NCI-H2081 treated with DMSO at 0.1 percent for 48 hours (cell line): ENCODE measurements around the gene CYP2W1.

Experiments used
- DNase-seq: peaks from one replicate; lab custom pipeline; 2025; lab: John Stamatoyannopoulos, UW

The CYP2W1 gene

GRCh38 chr7:1015196-1016121 is 32.5 kb downstream of the CYP2W1 start:
- no peak for DNase-seq

DNA sequence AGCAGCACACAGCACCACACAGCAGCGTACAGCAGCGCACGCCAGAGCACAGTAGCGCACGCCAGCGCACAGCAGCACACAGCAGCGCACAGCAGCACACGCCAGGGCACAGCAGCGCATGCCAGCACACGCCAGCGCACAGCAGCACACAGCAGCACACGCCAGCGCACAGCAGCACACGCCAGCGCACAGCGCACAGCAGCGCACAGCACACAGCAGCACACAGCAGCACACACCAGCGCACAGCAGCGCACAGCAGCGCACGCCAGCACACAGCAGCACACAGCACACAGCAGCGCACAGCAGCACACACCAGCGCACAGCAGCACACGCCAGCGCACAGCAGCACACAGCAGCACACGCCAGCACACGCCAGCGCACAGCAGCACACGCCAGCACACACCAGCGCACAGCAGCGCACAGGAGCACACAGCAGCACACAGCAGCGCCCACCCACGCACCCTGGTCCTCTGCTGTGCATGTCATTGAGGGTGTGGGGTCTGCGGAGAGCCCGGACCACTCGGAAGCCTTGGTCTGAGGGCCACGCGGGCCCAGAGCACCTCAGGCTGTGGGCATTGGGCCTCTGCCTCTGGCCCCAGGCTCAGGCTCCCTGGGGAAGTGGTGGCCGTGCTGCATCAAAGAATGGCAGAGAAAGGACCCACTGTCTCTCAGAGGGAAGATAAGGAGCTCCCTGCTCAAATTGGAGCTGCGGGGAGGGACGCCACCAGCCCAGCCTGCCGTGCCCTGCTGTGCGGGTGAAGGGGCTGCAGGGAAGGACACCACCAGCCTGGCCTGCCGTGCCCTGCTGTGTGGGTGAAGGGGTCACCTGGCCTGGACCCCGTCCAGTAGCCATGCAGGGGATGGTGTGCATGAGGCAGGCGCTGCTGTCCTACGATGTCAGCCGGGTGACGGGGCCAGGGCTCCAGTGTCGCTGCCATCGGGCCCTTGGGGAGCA is 33.9 kb downstream of the CYP2W1 start:
- DNase-seq = no peak

- DNase-seq = no peak
Measured at GRCh38 chr7:1017586-1018333, 34.8 kb downstream of the CYP2W1 start.

GRCh38 chr7:1018334-1018695 is 35.3 kb downstream of the CYP2W1 start:
- no peak for DNase-seq

DNA sequence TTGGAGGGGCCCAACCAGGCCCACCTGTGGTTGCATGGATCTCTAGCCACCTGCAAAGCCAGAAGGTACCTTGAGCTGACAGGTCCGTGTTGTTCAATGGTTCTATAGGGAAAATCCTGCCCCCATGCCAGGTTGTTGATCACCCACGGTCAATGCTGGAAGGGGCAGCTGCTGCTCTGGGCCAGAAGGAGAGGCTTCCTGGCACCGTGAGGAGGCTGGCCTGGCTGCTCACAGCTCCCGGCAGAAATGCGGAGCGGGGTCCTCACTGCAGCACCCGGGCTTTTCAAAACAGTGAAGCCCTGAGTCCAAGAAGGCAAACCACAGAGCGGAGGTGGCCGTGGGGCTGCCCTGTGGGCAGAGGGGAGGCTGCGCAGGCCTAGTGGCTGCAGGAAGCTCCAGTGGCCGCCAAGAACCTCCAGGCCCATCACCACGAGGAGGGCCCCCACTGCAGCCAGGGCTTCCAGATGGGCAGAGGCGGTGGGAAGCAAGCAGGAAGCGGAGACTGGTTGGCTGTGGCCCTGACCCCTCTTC is 36.3 kb downstream of the CYP2W1 start:
- no peak for DNase-seq

- no peak for DNase-seq
Measured at GRCh38 chr7:1019789-1020610, 37.0 kb downstream of the CYP2W1 start.

- DNase-seq = no peak
Measured at GRCh38 chr7:1020849-1021251, 37.9 kb downstream of the CYP2W1 start.

- DNase-seq = no peak
Measured at GRCh38 chr7:1021366-1021765, 38.4 kb downstream of the CYP2W1 start.

DNA sequence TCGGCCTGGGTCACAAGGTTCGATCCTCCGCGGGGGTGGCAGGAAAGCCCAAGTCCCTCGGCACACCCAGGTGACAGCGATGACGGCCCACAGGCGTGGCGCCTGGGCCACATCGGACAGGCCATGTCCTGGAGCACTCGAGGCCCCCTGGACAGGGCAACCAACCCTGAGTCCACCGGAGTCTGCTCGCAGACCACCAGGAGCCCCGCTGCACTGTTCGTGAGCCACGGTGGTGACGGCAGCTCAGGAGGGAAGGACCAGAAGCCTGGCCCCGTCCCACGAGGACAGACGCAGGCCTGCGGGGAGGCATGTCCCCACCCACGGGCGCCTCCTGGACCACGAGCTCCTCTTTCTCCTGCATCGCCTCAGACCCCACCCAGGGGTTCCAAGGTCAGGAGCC is 39.0 kb downstream of the CYP2W1 start:
- DNase-seq = no peak

- no peak for DNase-seq
Measured at GRCh38 chr7:1022356-1022755, 39.4 kb downstream of the CYP2W1 start.

- no peak for DNase-seq
Measured at GRCh38 chr7:1022801-1023465, 40.0 kb downstream of the CYP2W1 start.

DNA sequence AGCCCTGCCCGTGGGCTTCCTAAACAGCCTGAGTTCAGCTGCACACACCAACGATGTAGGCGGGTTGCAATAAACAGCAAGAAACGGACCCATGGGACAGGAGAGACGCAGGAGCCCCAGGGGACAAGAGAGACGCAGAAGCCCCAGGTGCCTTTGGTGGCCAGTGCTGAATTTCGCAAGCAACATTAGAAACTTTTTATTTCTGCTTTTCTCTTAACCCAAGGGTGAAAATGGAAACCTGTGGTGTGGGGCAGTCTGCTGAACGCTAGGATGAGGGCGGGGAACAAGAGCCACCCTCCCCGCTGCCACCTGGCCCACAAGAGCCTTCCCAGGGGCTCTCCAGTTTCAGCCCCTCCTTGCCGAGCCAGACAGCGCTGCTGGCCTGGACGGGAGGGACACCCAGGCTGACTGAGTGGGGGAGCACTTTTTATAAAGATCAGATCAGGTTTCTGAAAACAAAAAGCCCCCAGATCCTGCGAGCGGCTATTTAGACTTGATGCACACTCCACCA is 41.4 kb downstream of the CYP2W1 start:
- DNase-seq = no peak

- DNase-seq = no peak
Measured at GRCh38 chr7:1024876-1025742, 42.1 kb downstream of the CYP2W1 start.

GRCh38 chr7:1025743-1026581 is 43.0 kb downstream of the CYP2W1 start:
- no peak for DNase-seq

- DNase-seq = no peak
Measured at GRCh38 chr7:1026721-1027161, 43.8 kb downstream of the CYP2W1 start.

- DNase-seq = no peak
Measured at GRCh38 chr7:1027242-1028043, 44.5 kb downstream of the CYP2W1 start.

GRCh38 chr7:1028044-1028770 is 45.2 kb downstream of the CYP2W1 start:
- no peak for DNase-seq
